Activated T-helper 1 cell treated with anti-CD3 and anti-CD28 coated beads, Interleukin-2, amount 50 U/mL, for 16 hours (primary cell): ENCODE measurements around the gene ZFHX3.

Source experiments
- DNase-seq, 2 donors: peaks; one replicate each; pipeline ENCODE4 v3.0.0-alpha.2; 2020; ENCODE audit warnings: low read depth in 1 of 2, low spot score in 1 of 2

ZFHX3 gene

GRCh38 chr16:72911971-72912370 is 136.0 kb downstream of the ZFHX3 start:
- DNase-seq, result no peak

GRCh38 chr16:72910875-72911274 is 137.1 kb downstream of the ZFHX3 start:
- no peak for DNase-seq

- DNase-seq, result no peak
Measured at GRCh38 chr16:72910381-72910780, 137.5 kb downstream of the ZFHX3 start.

- DNase-seq, result no peak
Measured at GRCh38 chr16:72909196-72909595, 138.7 kb downstream of the ZFHX3 start.

GRCh38 chr16:72908362-72909167 is 139.4 kb downstream of the ZFHX3 start:
- DNase-seq, result no peak

- DNase-seq, result no peak
Measured at GRCh38 chr16:72905581-72905980, 142.3 kb downstream of the ZFHX3 start.

- no peak for DNase-seq
Measured at GRCh38 chr16:72903176-72903575, 144.8 kb downstream of the ZFHX3 start.

- no peak for DNase-seq
Measured at GRCh38 chr16:72902206-72902605, 145.7 kb downstream of the ZFHX3 start.

- DNase-seq, result no peak
Measured at GRCh38 chr16:72901000-72901627, 146.8 kb downstream of the ZFHX3 start.

GRCh38 chr16:72898216-72898825 is 149.6 kb downstream of the ZFHX3 start:
- no peak for DNase-seq

- DNase-seq, result no peak
Measured at GRCh38 chr16:72897707-72898106, 150.2 kb downstream of the ZFHX3 start.

GRCh38 chr16:72896485-72897118 is 151.3 kb downstream of the ZFHX3 start:
- no peak for DNase-seq

- DNase-seq, result no peak
Measured at GRCh38 chr16:72895951-72896350, 152.0 kb downstream of the ZFHX3 start.

- DNase-seq, result no peak
Measured at GRCh38 chr16:72894293-72895151, 153.4 kb downstream of the ZFHX3 start.

- no peak for DNase-seq
Measured at GRCh38 chr16:72891291-72892227, 156.4 kb downstream of the ZFHX3 start.

GRCh38 chr16:72890587-72890986 is 157.3 kb downstream of the ZFHX3 start:
- DNase-seq, result no peak

- DNase-seq, result no peak
Measured at GRCh38 chr16:72889616-72890582, 158.0 kb downstream of the ZFHX3 start.

GRCh38 chr16:72887537-72887936 is 160.4 kb downstream of the ZFHX3 start:
- DNase-seq, result no peak
